H1 (cell line): ENCODE data around the gene TAS2R16. TPM values are rescaled to one million over a fixed set of nuclear protein-coding genes. Genes with fewer than 3 reads are reported as not detected.

Experiments
- CTCF ChIA-PET: fragments of 300-600 bp; sonication (Branson Sonifier 250); formaldehyde crosslinking; loops from one replicate; lab custom pipeline; 2021; ENCODE audit not compliant: partially characterized antibody; lab: Charles Lee
- POLR2A ChIA-PET: fragments of 300-600 bp; sonication (Branson Sonifier 250); formaldehyde crosslinking; loops from one replicate; lab custom pipeline; 2021; ENCODE audit warnings: inconsistent platforms; ENCODE audit not compliant: partially characterized antibody; lab: Charles Lee
- DNase-seq, 2 experiments: peaks; one replicate each; pipeline versions ENCODE4 v3.0.0 to v3.0.0-alpha.2; 2010 to 2022; ENCODE audit warnings: low spot score in 2 of 2, low read depth in 1 of 2, mixed read lengths in 1 of 2
- FAIRE-seq: peaks from 2 replicates; lab custom pipeline; 2011; peaks lifted over from hg19 to GRCh38; lab: Jason Lieb, UNC
- H2AFZ ChIP-seq: 2 replicates; pipeline ENCODE4 v1.8.1; 2012; ENCODE audit warnings: low read length, inconsistent platforms
- H2AK5ac ChIP-seq: 2 replicates; pipeline ENCODE4 v1.6.1; 2013; ENCODE audit warnings: low read depth, low read length
- H2BK120ac ChIP-seq: replicated peaks from 2 replicates; pipeline ENCODE3; 2013; ENCODE audit warnings: low read depth, low read length, inconsistent platforms
- H2BK12ac ChIP-seq: 2 replicates; pipeline ENCODE4 v1.6.1; 2013; ENCODE audit warnings: low read depth, low read length
- H2BK15ac ChIP-seq: 2 replicates; pipeline ENCODE4 v1.6.1; 2013; ENCODE audit warnings: low read length
- H2BK20ac ChIP-seq: 2 replicates; pipeline ENCODE4 v1.6.1; 2013; ENCODE audit warnings: low read length
- H2BK5ac ChIP-seq: 2 replicates; pipeline ENCODE4 v1.6.1; 2013; ENCODE audit warnings: low read depth, low read length
- H3K14ac ChIP-seq: 2 replicates; pipeline ENCODE4 v1.6.1; 2013; ENCODE audit warnings: inconsistent platforms; ENCODE audit not compliant: insufficient read length
- H3K18ac ChIP-seq: 2 replicates; pipeline ENCODE4 v1.6.1; 2013; ENCODE audit warnings: low read length; ENCODE audit errors: extremely low read depth
- H3K23ac ChIP-seq: 2 replicates; pipeline ENCODE4 v1.6.1; 2013; ENCODE audit warnings: inconsistent platforms; ENCODE audit not compliant: insufficient read length
- H3K23me2 ChIP-seq: 2 replicates; pipeline ENCODE4 v1.6.1; 2013; ENCODE audit warnings: low read depth, low read length
- H3K27ac ChIP-seq: 2 replicates; pipeline ENCODE4 v1.6.1; 2011; ENCODE audit warnings: low read depth, low read length, inconsistent platforms
- H3K27me3 ChIP-seq, 4 experiments: replicated peaks in 1 of 4; 1 replicate in 1 of 4; 2 replicates in 3 of 4; pipeline versions ENCODE4 v1.6.1 to v1.8.1; 2011 to 2013; ENCODE audit warnings: low read length in 3 of 4, mild to moderate bottlenecking in 3 of 4, inconsistent platforms in 2 of 4, mixed read lengths in 2 of 4, moderate library complexity in 1 of 4; ENCODE audit not compliant: control insufficient read depth in 3 of 4, insufficient read depth in 3 of 4; ENCODE audit errors: extremely low read depth in 1 of 4
- H3K36me3 ChIP-seq, 4 experiments: 2 replicates each; pipeline versions ENCODE4 v1.6.1 to v1.8.1; 2011 to 2013; ENCODE audit warnings: mild to moderate bottlenecking in 4 of 4, low read length in 3 of 4, moderate library complexity in 2 of 4, control low read depth in 1 of 4, inconsistent platforms in 1 of 4; ENCODE audit not compliant: insufficient read depth in 4 of 4, control insufficient read depth in 2 of 4
- H3K4ac ChIP-seq: replicated peaks from 2 replicates; pipeline ENCODE3; 2013; ENCODE audit warnings: low read length, low read depth, mixed read lengths, inconsistent platforms; ENCODE audit not compliant: insufficient read length
- H3K4me1 ChIP-seq, 4 experiments: replicated peaks in 1 of 4; 1 replicate in 1 of 4; 2 replicates in 3 of 4; pipeline versions ENCODE4 v1.6.1 to v1.8.1; 2011 to 2013; ENCODE audit warnings: low read length in 3 of 4, inconsistent platforms in 2 of 4, mixed read lengths in 1 of 4; ENCODE audit not compliant: insufficient read depth in 4 of 4, control insufficient read depth in 3 of 4
- H3K4me2 ChIP-seq, 2 experiments: 2 replicates each; pipeline versions ENCODE4 v1.6.1 to v1.8.1; 2011 to 2013; ENCODE audit warnings: low read depth in 2 of 2, low read length in 2 of 2, control low read depth in 1 of 2, inconsistent platforms in 1 of 2, mild to moderate bottlenecking in 1 of 2; ENCODE audit not compliant: insufficient read depth in 1 of 2
- H3K4me3 ChIP-seq, 4 experiments: fragments of 200-600, 300-600 bp in 1 of 4; sonication (generic), shearing (Covaris generic), sonication (Bioruptor Twin) in 1 of 4; 2 replicates each; pipeline versions ENCODE4 v1.5.1 to v1.8.1; 2011 to 2016; ENCODE audit warnings: low read length in 4 of 4, low read depth in 3 of 4, control low read depth in 2 of 4, inconsistent platforms in 2 of 4, mild to moderate bottlenecking in 2 of 4, mixed read lengths in 1 of 4, moderate library complexity in 1 of 4; ENCODE audit not compliant: insufficient read depth in 2 of 4; ENCODE audit errors: extremely low read depth in 1 of 4
- H3K56ac ChIP-seq: replicated peaks from 2 replicates; pipeline ENCODE3; 2013; ENCODE audit warnings: low read depth, mild to moderate bottlenecking, mixed read lengths, low read length, inconsistent platforms; ENCODE audit not compliant: insufficient read length
- H3K79me1 ChIP-seq: 2 replicates; pipeline ENCODE4 v1.6.1; 2013; ENCODE audit warnings: low read depth, low read length, control low read depth
- H3K79me2 ChIP-seq, 2 experiments: 2 replicates each; pipeline versions ENCODE4 v1.6.1 to v1.8.1; 2012 to 2013; ENCODE audit warnings: low read length in 2 of 2, mild to moderate bottlenecking in 2 of 2, inconsistent platforms in 1 of 2; ENCODE audit not compliant: insufficient read depth in 2 of 2, control insufficient read depth in 1 of 2
- H3K9ac ChIP-seq, 4 experiments: replicated peaks in 1 of 4; 1 replicate in 1 of 4; 2 replicates in 3 of 4; pipeline versions ENCODE4 v1.6.1 to v1.8.1; 2011 to 2013; ENCODE audit warnings: low read depth in 3 of 4, low read length in 3 of 4, control low read depth in 2 of 4, mild to moderate bottlenecking in 2 of 4, moderate library complexity in 2 of 4, inconsistent platforms in 1 of 4; ENCODE audit errors: extremely low read depth in 1 of 4
- H3K9me3 ChIP-seq, 2 experiments: 2 replicates each; pipeline versions ENCODE4 v1.6.1 to v1.8.1; 2012 to 2013; ENCODE audit warnings: mild to moderate bottlenecking in 2 of 2, moderate library complexity in 2 of 2, control low read depth in 1 of 2, inconsistent platforms in 1 of 2, low read depth in 1 of 2, low read length in 1 of 2, mixed read lengths in 1 of 2; ENCODE audit not compliant: insufficient read depth in 2 of 2
- H4K20me1 ChIP-seq, 2 experiments: replicated peaks in 1 of 2; 2 replicates each; pipeline versions ENCODE3 to v1.8.1; 2011 to 2013; ENCODE audit warnings: inconsistent platforms in 2 of 2, low read length in 2 of 2, mild to moderate bottlenecking in 1 of 2; ENCODE audit not compliant: insufficient read depth in 2 of 2, control insufficient read depth in 1 of 2
- H4K5ac ChIP-seq: 2 replicates; pipeline ENCODE4 v1.6.1; 2013; ENCODE audit warnings: low read length, low read depth, mixed read lengths, inconsistent platforms; ENCODE audit not compliant: insufficient read length
- H4K8ac ChIP-seq: 2 replicates; pipeline ENCODE4 v1.8.0; 2013; ENCODE audit warnings: mild to moderate bottlenecking, moderate library complexity, low read length, inconsistent platforms; ENCODE audit not compliant: insufficient read depth; ENCODE audit errors: extremely low read depth
- H4K91ac ChIP-seq: replicated peaks from 2 replicates; pipeline ENCODE3; 2013; ENCODE audit warnings: low read length, mixed read lengths, inconsistent platforms; ENCODE audit not compliant: insufficient read length
- CBX5 ChIP-seq: fragments of 300-800, 300-1000 bp; sonication (generic); IDR thresholded peaks from 2 replicates; pipeline ENCODE4 v1.7.1; 2016; ENCODE audit warnings: antibody characterized with exemption, low read length, low read depth
- CEBPB ChIP-seq: IDR thresholded peaks from 2 replicates; pipeline ENCODE4 v1.6.1; 2012; ENCODE audit warnings: low read depth, low read length
- CHD2 ChIP-seq: IDR thresholded peaks from 2 replicates; pipeline ENCODE4 v1.6.1; 2012; ENCODE audit warnings: low read length, improper control_type of control experiment
- CREB1 ChIP-seq: IDR thresholded peaks from 2 replicates; pipeline ENCODE4 v1.6.1; 2012; ENCODE audit warnings: inconsistent platforms
- CTBP2 ChIP-seq: IDR thresholded peaks from 2 replicates; pipeline ENCODE4 v1.7.0; 2011; ENCODE audit warnings: borderline replicate concordance, mild to moderate bottlenecking, moderate library complexity, mixed read lengths, low read length; ENCODE audit not compliant: insufficient read depth, insufficient read length
- HDAC2 ChIP-seq, 2 experiments: fragments of 300-600 bp in 1 of 2; sonication (generic) in 1 of 2; IDR thresholded peaks; 2 replicates each; pipeline ENCODE4 v1.6.1; 2011 to 2012; ENCODE audit warnings: low read depth in 2 of 2, low read length in 2 of 2, mild to moderate bottlenecking in 2 of 2, moderate library complexity in 2 of 2, borderline replicate concordance in 1 of 2, inconsistent platforms in 1 of 2
- JUN ChIP-seq: IDR thresholded peaks from 2 replicates; pipeline ENCODE4 v1.6.1; 2011; ENCODE audit warnings: low read depth, mild to moderate bottlenecking, improper control_type of control experiment, low read length
- JUND ChIP-seq: IDR thresholded peaks from 2 replicates; pipeline ENCODE4 v1.6.1; 2011; ENCODE audit warnings: mild to moderate bottlenecking, improper control_type of control experiment, low read length
- MAFK ChIP-seq: IDR thresholded peaks from 2 replicates; pipeline ENCODE4 v1.6.1; 2012; ENCODE audit warnings: low read depth, mild to moderate bottlenecking, improper control_type of control experiment, low read length
- POU5F1 ChIP-seq: IDR thresholded peaks from 2 replicates; pipeline ENCODE4 v1.6.1; 2011; ENCODE audit warnings: low read depth, mild to moderate bottlenecking, low read length, moderate library complexity
- RXRA ChIP-seq: IDR thresholded peaks from 2 replicates; pipeline ENCODE4 v1.6.1; 2011; ENCODE audit warnings: low read depth, mild to moderate bottlenecking, low read length, moderate library complexity; ENCODE audit not compliant: insufficient read depth
- SRF ChIP-seq: IDR thresholded peaks from 2 replicates; pipeline ENCODE4 v1.6.1; 2011; ENCODE audit warnings: mild to moderate bottlenecking, low read depth, low read length, moderate library complexity
- SUZ12 ChIP-seq: fragments of 200-600 bp; sonication (generic); IDR thresholded peaks from 2 replicates; pipeline ENCODE4 v1.6.1; 2012; ENCODE audit warnings: mild to moderate bottlenecking, inconsistent platforms, low read length, moderate library complexity, mixed read lengths
- TAF7 ChIP-seq: optimal IDR thresholded peaks from 2 replicates; pipeline ENCODE3; 2011; ENCODE audit warnings: low read depth, mild to moderate bottlenecking, inconsistent platforms, low read length, moderate library complexity, borderline replicate concordance
- whole genome bisulfite sequencing, 2 experiments: shearing (Covaris generic) in 1 of 2; methylation state at CpG; one replicate each; pipeline versions ENCODE4 v1.1.6 to v1.1.7; 2013 to 2015; ENCODE audit warnings: low lambda C conversion rate in 2 of 2, mixed read lengths in 2 of 2, inconsistent platforms in 1 of 2, low coverage in 1 of 2, missing lambda C conversion rate in 1 of 2; ENCODE audit not compliant: insufficient replicate concordance in 2 of 2, insufficient coverage in 1 of 2, insufficient read length in 1 of 2; ENCODE audit errors: extremely low coverage in 1 of 2, missing lambda C conversion rate in 1 of 2; 5-methylcytosine and 5-hydroxymethylcytosine counted together
- polyA plus RNA-seq, 7 experiments: library from polyadenylated mRNA; depleted of rRNA in 3 of 7; stranded (reverse) in 5 of 7; unstranded in 2 of 7; fragments of >200 nt in 5 of 7; fragments of 200-250 nt in 2 of 7; gene quantifications; 1 replicate in 5 of 7; 2 replicates in 1 of 7; 4 replicates in 1 of 7; pipeline versions ENCODE4 v1.2.1 to v1.2.3, GENCODE V29; 2011 to 2013; ENCODE audit warnings: missing spikeins in 2 of 7, mixed read lengths in 2 of 7
- total RNA-seq: library from RNA; stranded (reverse); fragmentation: NEBNext Ultra II Directional; extraction: Animal tissue kit (Norgen Biotek cat#: 25700); gene quantifications from 2 replicates; pipeline ENCODE4 v1.2.1, GENCODE V29; 2021

The TAS2R16 gene
- total and polyA plus RNA-seq, 2 of the 8 experiments (the other 6 are each of a cell fraction or from before 2014, with no cell fraction given), result not detected

DNA sequence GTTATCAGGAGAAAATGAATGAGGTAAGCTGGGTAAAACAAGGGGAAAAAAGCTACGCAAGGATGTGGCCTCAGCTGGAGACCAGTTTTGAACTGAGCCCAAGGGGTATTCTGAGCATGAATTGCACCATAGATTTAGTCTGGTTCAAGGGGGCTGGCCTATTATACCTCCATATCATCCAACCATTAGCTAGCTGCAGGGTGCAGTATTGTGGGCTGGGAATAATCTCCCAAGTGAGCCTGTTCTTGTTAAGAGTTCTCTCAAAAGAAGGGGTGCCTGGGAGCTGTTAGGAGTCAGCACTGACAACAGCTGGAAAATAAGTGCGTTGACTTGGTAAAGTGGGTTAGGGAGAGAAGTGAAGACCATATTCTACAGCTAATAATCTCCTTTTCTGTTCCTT, 8.0 kb downstream of the TAS2R16 start:
- Histone ChIP-seq H3K27ac (no peak overlapping the region), H4K8ac (no peak overlapping the region), H2AK5ac (no peak overlapping the region), H3K56ac (no peak overlapping the region), H2AFZ (no peak overlapping the region), H3K4ac (no peak overlapping the region), H4K20me1 (no peaks in the 10 kb centered on the region), H2BK120ac (no peak overlapping the region), H3K27me3 (no peaks in the 10 kb centered on the region), H4K5ac (no peak overlapping the region), H3K23me2 (no peaks in the 10 kb centered on the region; the same call in 1 of the 2 replicates), H4K91ac (no peak overlapping the region), H2BK5ac (no peak overlapping the region), H3K14ac (no peak overlapping the region), H3K79me2 (no peaks in the 10 kb centered on the region), H2BK12ac (no peak overlapping the region), H3K36me3 (no peaks in the 10 kb centered on the region), H3K23ac (no peak overlapping the region), H3K4me2 (no peak overlapping the region), H3K9me3 (no peaks in the 10 kb centered on the region), H3K18ac (no peak overlapping the region), H3K79me1 (no peaks in the 10 kb centered on the region), H3K9ac (no peak overlapping the region), H3K4me3 (no peak overlapping the region), H2BK20ac (no peak overlapping the region), H3K4me1 (no peaks in the 10 kb centered on the region), H2BK15ac (no peak overlapping the region)
- 89% methylated on average over 2 of the region's 2 CpGs; no CpG with 5 or more reads in 1 of the 2 experiments for WGBS, 2 experiments
- no peak for TF ChIP-seq CBX5
- no peak for TF ChIP-seq CREB1
- TF ChIP-seq POU5F1, result no peak
- no peak for TF ChIP-seq CEBPB
- TF ChIP-seq SUZ12, result no peak
- TF ChIP-seq SRF, result no peak
- TF ChIP-seq CHD2, result no peak
- no peak for TF ChIP-seq MAFK
- no peak for TF ChIP-seq JUN
- no peak for TF ChIP-seq JUND
- TF ChIP-seq RXRA, result no peak
- no peak for TF ChIP-seq CTBP2
- TF ChIP-seq TAF7, result no peak
- TF ChIP-seq HDAC2 (IDR thresholded peaks at IDR 0.05; ENCODE audit: borderline replicate concordance in 1 of 2, low read depth in 2 of 2, low read length in 2 of 2), result no peak
- ChIA-PET CTCF (interaction anchor here (0.7 to 1.1 kb wide), 2 partner anchors 88 to 298 kb away, joined by 3 read pairs; no protein-coding TSS in a partner anchor), POLR2A (no interaction called here)
- DNase-seq (no peak), FAIRE-seq (no peak)
